Ascending aorta (tissue), 2 donors: ENCODE data around the gene PTPRN2. TPM values are rescaled to one million over a fixed set of nuclear protein-coding genes. Genes with fewer than 3 reads are reported as not detected.

Experiments used
- DNase-seq, 2 donors: peaks; one replicate each; pipeline ENCODE4 v3.0.0-alpha.2; 2019; ENCODE audit warnings: low spot score in 2 of 2
- H3K27ac ChIP-seq, 2 donors: fragments of 200-600 bp; sonication (generic); one replicate each; pipeline ENCODE4 v1.5.1; 2016 to 2017; ENCODE audit warnings: mild to moderate bottlenecking in 1 of 2
- H3K27me3 ChIP-seq: fragments of 200-600 bp; sonication (generic); one replicate; pipeline ENCODE4 v1.5.1; 2017
- H3K36me3 ChIP-seq, 2 donors: fragments of 200-600 bp; sonication (generic); one replicate each; pipeline ENCODE4 v1.5.1; 2016
- H3K4me1 ChIP-seq, 2 donors: fragments of 200-600 bp; sonication (generic); one replicate each; pipeline ENCODE4 v1.5.1; 2016 to 2017; ENCODE audit warnings: mild to moderate bottlenecking in 1 of 2
- H3K4me3 ChIP-seq, 2 donors: fragments of 200-600 bp; sonication (generic); one replicate each; pipeline ENCODE4 v1.5.1; 2016 to 2017; ENCODE audit warnings: mild to moderate bottlenecking in 1 of 2
- H3K9me3 ChIP-seq, 2 donors: fragments of 200-600 bp; sonication (generic); one replicate each; pipeline ENCODE4 v1.5.1; 2016
- intact Hi-C: fragments of 100-400 bp; cut with DNase I; formaldehyde crosslinking; loops from one replicate; pipeline ENCODE4 v1.15.1; 2023
- total RNA-seq: library from RNA; depleted of rRNA; stranded (reverse); fragments of >200 nt; gene quantifications from one replicate; pipeline ENCODE4 v1.1.0, GENCODE V29; 2016
- TF ChIP-seq, protein P1 (sequence below), 3 experiments: fragments of 200-600 bp in 2 of 3; fragments of 450-650 bp in 1 of 3; sonication (generic) in 2 of 3; IDR thresholded peaks; one replicate each; pipeline ENCODE4 v1.5.1; 2016 to 2019; ENCODE audit warnings: antibody characterized with exemption in 3 of 3, mild to moderate bottlenecking in 1 of 3, moderate library complexity in 1 of 3

PTPRN2 gene
- total RNA-seq, 1 donor from 2014 or later, result 7.3 TPM

DNA sequence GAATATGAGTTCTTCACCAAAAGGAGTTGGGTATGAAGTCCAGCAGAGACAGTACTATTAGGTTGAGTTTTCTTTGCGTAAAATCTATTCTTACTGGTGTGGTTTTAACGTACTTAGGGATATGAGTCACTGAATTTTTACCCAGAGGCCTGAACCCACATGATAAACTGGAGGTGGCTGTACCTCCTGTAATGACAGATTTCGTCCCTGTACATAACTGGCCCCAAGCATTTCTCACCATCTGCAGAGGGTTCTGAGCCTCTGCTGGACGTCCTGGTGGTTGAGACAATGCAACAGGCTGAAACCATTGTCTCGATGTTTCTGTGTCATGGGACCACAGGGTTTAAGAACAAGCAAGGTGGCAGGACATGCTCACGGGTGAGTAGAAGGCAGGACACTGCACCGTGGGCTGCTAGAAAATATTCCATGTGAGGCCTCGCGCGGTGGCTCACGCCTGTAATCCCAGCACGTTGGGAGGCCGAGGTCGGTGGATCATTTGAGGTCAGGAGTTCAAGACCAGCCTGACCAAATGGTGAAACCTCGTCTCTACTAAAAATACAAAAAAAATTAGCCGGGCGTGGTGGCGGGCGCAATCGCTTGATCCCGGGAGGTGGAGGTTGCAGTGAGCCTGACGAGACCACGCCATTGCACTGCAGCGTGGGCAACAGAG, 1017.0 kb downstream of the PTPRN2 start:
- DNase-seq, result no peak

DNA sequence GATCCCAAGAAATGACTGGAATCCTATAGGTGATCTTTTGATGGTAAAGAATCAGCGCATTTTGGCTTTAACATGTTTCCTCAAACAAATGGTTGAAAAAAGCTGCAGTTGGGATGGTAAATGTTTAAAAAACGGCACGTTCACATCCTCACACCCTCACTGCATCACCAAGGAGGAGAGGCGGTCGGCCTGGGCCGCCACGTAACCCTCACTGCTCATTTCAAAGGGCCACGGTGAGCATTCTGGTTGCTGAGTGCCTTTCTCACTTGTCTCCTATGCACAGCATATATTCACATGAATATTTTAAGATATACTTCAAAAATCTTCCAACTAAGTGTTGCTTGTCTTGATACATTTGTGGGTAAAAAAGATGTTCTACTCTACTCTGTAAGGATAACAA, 1017.7 kb downstream of the PTPRN2 start:
- intact Hi-C loops, result no loop called here
- no peaks in the 10 kb centered on the region for H3K4me1 ChIP-seq
- no peaks in the 10 kb centered on the region for H3K9me3 ChIP-seq
- no peaks in the 10 kb centered on the region for H3K27me3 ChIP-seq
- TF ChIP-seq, protein P1, sequence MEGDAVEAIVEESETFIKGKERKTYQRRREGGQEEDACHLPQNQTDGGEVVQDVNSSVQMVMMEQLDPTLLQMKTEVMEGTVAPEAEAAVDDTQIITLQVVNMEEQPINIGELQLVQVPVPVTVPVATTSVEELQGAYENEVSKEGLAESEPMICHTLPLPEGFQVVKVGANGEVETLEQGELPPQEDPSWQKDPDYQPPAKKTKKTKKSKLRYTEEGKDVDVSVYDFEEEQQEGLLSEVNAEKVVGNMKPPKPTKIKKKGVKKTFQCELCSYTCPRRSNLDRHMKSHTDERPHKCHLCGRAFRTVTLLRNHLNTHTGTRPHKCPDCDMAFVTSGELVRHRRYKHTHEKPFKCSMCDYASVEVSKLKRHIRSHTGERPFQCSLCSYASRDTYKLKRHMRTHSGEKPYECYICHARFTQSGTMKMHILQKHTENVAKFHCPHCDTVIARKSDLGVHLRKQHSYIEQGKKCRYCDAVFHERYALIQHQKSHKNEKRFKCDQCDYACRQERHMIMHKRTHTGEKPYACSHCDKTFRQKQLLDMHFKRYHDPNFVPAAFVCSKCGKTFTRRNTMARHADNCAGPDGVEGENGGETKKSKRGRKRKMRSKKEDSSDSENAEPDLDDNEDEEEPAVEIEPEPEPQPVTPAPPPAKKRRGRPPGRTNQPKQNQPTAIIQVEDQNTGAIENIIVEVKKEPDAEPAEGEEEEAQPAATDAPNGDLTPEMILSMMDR (IDR thresholded peaks at IDR 0.05), result no peak
- no peaks in the 10 kb centered on the region for H3K36me3 ChIP-seq
- no peak overlapping the region for H3K27ac ChIP-seq
- DNase-seq, result no peak
- H3K4me3 ChIP-seq, result no peak overlapping the region

More for the DNA sequence above, 1017.0 kb downstream of the PTPRN2 start:
- H3K36me3 ChIP-seq, result no peaks in the 10 kb centered on the region
- intact Hi-C loops, result no loop called here
- no peaks in the 10 kb centered on the region for H3K9me3 ChIP-seq
- no peaks in the 10 kb centered on the region for H3K27me3 ChIP-seq
- no peak overlapping the region for H3K27ac ChIP-seq
- no peak overlapping the region for H3K4me3 ChIP-seq
- TF ChIP-seq, protein P1 (IDR thresholded peaks at IDR 0.05), result no peak
- no peaks in the 10 kb centered on the region for H3K4me1 ChIP-seq

DNA sequence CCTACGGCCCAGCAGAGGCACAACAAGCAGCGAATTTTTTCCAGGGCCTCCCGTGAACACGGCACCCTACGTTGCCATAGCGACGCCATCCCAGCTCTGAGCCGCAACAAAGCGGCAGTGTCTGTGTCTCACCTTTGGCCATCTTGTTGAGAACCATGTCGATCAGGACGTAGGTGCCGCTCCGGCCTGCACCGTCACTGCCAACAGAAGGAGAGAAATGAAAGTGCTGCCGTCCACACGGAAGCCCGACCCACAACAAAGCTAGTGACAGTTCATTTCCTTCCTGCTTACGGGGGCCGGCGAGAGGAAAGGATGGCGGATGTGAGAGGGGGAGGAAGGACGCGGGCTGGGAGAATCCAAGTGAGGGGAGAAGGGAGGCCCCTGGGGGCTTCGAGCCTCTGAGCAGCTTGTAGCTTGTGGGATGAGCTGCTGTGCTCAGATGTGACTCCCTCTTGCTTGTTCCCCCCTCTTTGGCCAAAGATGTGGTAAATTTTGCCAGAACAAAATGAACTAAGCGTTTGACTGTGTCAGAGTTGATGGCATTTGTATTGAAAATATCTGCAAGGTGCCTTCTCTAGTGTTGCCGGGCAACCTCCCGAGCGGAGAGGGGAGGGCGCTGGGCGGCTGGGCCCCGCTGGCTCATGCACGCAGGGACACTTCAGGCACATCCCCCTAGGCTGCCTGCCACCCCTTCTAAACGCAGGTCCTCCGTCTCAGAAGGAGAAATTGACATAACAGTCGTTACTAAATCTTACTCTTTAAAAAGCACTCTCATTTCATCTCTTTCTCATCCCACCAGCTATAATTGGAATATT, 1018.6 kb downstream of the PTPRN2 start:
- Histone ChIP-seq H3K27me3 (no peaks in the 10 kb centered on the region), H3K9me3 (no peaks in the 10 kb centered on the region), H3K27ac (no peak overlapping the region), H3K36me3 (no peaks in the 10 kb centered on the region), H3K4me1 (no peaks in the 10 kb centered on the region), H3K4me3 (peak overlapping the region; percentile 53 to 58)
- TF ChIP-seq, protein P1 (IDR thresholded peaks at IDR 0.05), result no peak
- intact Hi-C loops, result no loop called here
- DNase-seq, result no peak

DNA sequence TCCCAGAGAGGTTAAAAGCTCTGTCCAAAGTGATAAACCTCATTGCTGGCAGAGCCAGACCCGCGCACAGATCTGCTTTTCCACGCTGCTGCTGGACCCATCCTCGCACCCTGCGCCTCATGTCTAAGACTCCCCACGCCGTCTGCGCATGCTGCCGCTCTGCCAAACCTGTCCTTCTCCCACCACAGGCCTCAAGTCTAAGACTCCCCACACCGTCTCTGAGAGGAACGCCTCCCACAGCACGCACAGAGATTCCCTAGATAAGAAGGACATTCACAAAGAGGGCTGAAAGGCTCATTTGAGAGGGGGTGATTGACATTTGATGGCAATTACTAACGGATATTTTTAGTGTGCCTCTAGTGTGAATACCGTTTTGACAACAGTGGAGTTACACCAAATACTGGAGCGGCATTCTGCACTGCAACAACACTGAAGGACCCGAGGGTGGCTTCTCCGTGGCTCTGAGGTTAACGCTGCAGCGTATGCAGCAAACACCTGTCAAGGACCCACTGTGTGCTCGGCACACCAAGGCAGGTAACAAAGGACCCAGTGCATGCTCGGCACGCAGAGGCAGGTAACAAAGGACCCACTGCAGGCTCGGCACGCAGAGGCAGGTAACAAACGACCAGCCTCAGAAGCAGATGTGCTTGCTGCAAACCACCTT, 1019.4 kb downstream of the PTPRN2 start:
- Histone ChIP-seq H3K4me1 (no peaks in the 10 kb centered on the region), H3K4me3 (peak overlapping the region; percentile 53 to 58), H3K9me3 (no peaks in the 10 kb centered on the region), H3K27me3 (no peaks in the 10 kb centered on the region), H3K27ac (no peak overlapping the region), H3K36me3 (no peaks in the 10 kb centered on the region)
- intact Hi-C loops, result no loop called here
- DNase-seq, result no peak
- TF ChIP-seq, protein P1 (IDR thresholded peaks at IDR 0.05), result no peak

DNA sequence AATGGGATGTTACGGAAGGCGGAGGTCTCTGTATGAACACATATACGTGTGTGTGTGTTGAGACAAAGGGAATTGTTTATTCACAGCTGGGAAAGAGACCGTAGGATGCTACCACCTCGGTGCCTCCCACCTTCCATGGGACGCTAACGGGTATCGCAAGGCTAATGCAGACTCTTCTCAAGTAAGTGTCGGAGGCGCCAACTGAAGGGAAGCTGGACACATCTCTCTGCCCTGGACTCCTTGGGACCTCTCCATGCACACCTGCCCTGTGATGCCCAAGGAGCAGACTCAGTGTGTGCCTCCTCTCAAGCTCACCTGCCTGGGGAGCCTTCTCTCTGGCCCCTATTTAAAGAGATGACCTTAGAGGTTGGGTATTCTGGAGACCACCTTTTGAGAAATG, 1020.0 kb downstream of the PTPRN2 start:
- no peaks in the 10 kb centered on the region for H3K27me3 ChIP-seq
- intact Hi-C loops, result no loop called here
- no peak overlapping the region for H3K4me3 ChIP-seq
- H3K9me3 ChIP-seq, result no peaks in the 10 kb centered on the region
- TF ChIP-seq, protein P1 (IDR thresholded peaks at IDR 0.05), result no peak
- DNase-seq, result no peak
- H3K4me1 ChIP-seq, result no peaks in the 10 kb centered on the region
- H3K36me3 ChIP-seq, result no peaks in the 10 kb centered on the region
- H3K27ac ChIP-seq, result no peak overlapping the region
